Right lobe of liver (tissue), 6 donors: ENCODE data around the gene BAIAP2. TPM values are rescaled to one million over a fixed set of nuclear protein-coding genes. Genes with fewer than 3 reads are reported as not detected.

Experiments used
- ATAC-seq, 4 donors: fragments of 200-7000 bp; cut with Tn5 transposase; one replicate each; pipeline ENCODE4 v1.9.1; 2020; ENCODE audit warnings: mild to moderate bottlenecking in 4 of 4, moderate library complexity in 4 of 4
- DNase-seq, 3 donors: peaks; one replicate each; pipeline ENCODE4 v3.0.0-alpha.2; 2020
- H3K27ac ChIP-seq, 3 donors: fragments of 200-600 bp; one replicate each; pipeline ENCODE4 v1.8.0; 2022
- H3K27me3 ChIP-seq, 2 donors: fragments of 200-600 bp; one replicate each; pipeline ENCODE4 v1.8.0; 2022
- H3K36me3 ChIP-seq, 4 donors: fragments of 200-600 bp; sonication (generic) in 1 of 4; one replicate each; pipeline versions ENCODE4 v1.5.1 to v1.8.0; 2017 to 2022; ENCODE audit warnings: control low read depth in 1 of 4
- H3K4me1 ChIP-seq, 4 donors: fragments of 200-600 bp; sonication (generic) in 1 of 4; one replicate each; pipeline versions ENCODE4 v1.5.1 to v1.8.0; 2017 to 2022; ENCODE audit warnings: control low read depth in 1 of 4
- H3K4me3 ChIP-seq, 3 donors: fragments of 200-600 bp; one replicate each; pipeline ENCODE4 v1.8.0; 2022
- H3K9me3 ChIP-seq, 4 donors: fragments of 200-600 bp; sonication (generic) in 1 of 4; one replicate each; pipeline versions ENCODE4 v1.5.1 to v1.8.0; 2017 to 2022; ENCODE audit warnings: control low read depth in 1 of 4
- POLR2A ChIP-seq: fragments of 450-650 bp; IDR thresholded peaks from one replicate; pipeline ENCODE4 v1.6.1; 2017; ENCODE audit warnings: antibody characterized with exemption, mild to moderate bottlenecking
- WGBS: methylation state at CpG from one replicate; pipeline ENCODE4 v1.1.6; 2018; ENCODE audit warnings: low coverage, low lambda C conversion rate; ENCODE audit not compliant: insufficient coverage; ENCODE audit errors: missing lambda C conversion rate; 5-methylcytosine and 5-hydroxymethylcytosine counted together
- intact Hi-C, 2 donors: fragments of 100-400 bp; cut with DNase I; formaldehyde crosslinking; loops; one replicate each; pipeline versions ENCODE4 v1.11.2 to v1.14.1; 2022
- total RNA-seq, 6 experiments: library from RNA; depleted of rRNA in 2 of 6; stranded (reverse); fragments of >200 nt in 2 of 6; fragmentation: NEBNext Ultra II Directional in 3 of 6; extraction: Animal tissue kit (Norgen Biotek cat#: 25700) in 3 of 6; gene quantifications; one replicate each; pipeline versions ENCODE4 v1.1.0 to v1.2.4, GENCODE V29; 2016 to 2023
- TF ChIP-seq, protein P1 (sequence below), 4 donors: fragments of 200-600 bp in 3 of 4; fragments of 450-650 bp in 1 of 4; IDR thresholded peaks; one replicate each; pipeline versions ENCODE4 v1.5.1 to v1.8.0; 2016 to 2022; ENCODE audit warnings: antibody characterized with exemption in 4 of 4, mild to moderate bottlenecking in 2 of 4
- donor health status: DM: no; HTN: yes; CAD: no.
- donor health status: DM: no; HTN: no; CAD: no.
- donor health status: DM: no; HTN: no; CAD: no.
- donor health status: DM: no; HTN: yes; CAD: no.
- donor health status: DM: no; HTN: yes; CAD: no.

The BAIAP2 gene
- total RNA-seq, 6 experiments from 2014 or later: 46.6 to 139 (median 63.3) TPM

- no peak for ATAC-seq
- intact Hi-C loops: no loop called here
Observed at GRCh38 chr17:81158688-81159590, 124.0 kb downstream of the BAIAP2 start.

GRCh38 chr17:81159611-81160265, 124.8 kb downstream of the BAIAP2 start:
- peak in 1 of 4 donors; percentile 2 for ATAC-seq
- Histone ChIP-seq H3K9me3 (no peaks in the 10 kb centered on the region), H3K4me3 (peak overlapping the region; percentile 11 to 26 (median 16)), H3K4me1 (peaks cover 0 to under 1% (median 0%) of the 10 kb centered on the region in 4 donors), H3K27me3 (no peaks in the 10 kb centered on the region), H3K27ac (peak overlapping the region in 2 of 3 donors; percentile 33 to 38), H3K36me3 (no peaks in the 10 kb centered on the region)
- TF ChIP-seq, protein P1, sequence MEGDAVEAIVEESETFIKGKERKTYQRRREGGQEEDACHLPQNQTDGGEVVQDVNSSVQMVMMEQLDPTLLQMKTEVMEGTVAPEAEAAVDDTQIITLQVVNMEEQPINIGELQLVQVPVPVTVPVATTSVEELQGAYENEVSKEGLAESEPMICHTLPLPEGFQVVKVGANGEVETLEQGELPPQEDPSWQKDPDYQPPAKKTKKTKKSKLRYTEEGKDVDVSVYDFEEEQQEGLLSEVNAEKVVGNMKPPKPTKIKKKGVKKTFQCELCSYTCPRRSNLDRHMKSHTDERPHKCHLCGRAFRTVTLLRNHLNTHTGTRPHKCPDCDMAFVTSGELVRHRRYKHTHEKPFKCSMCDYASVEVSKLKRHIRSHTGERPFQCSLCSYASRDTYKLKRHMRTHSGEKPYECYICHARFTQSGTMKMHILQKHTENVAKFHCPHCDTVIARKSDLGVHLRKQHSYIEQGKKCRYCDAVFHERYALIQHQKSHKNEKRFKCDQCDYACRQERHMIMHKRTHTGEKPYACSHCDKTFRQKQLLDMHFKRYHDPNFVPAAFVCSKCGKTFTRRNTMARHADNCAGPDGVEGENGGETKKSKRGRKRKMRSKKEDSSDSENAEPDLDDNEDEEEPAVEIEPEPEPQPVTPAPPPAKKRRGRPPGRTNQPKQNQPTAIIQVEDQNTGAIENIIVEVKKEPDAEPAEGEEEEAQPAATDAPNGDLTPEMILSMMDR (IDR thresholded peaks at IDR 0.05): no peak
- no peak for TF ChIP-seq POLR2A
- WGBS: no CpG with 5 or more reads among the region's 25 CpGs
- DNase-seq: peak in 1 of 3 donors; percentile 24
- intact Hi-C loops: no loop called here

More at GRCh38 chr17:81158688-81159590, 124.0 kb downstream of the BAIAP2 start:
- H3K9me3 ChIP-seq: no peaks in the 10 kb centered on the region
- peak in 1 of 3 donors; percentile 18 for DNase-seq
- 94% methylated on average over 9 of the region's 43 CpGs for WGBS
- no peak overlapping the region for H3K27ac ChIP-seq
- no peaks in the 10 kb centered on the region for H3K27me3 ChIP-seq
- TF ChIP-seq, protein P1 (IDR thresholded peaks at IDR 0.05): no peak
- no peak overlapping the region for H3K4me3 ChIP-seq
- no peaks in the 10 kb centered on the region for H3K36me3 ChIP-seq
- no peaks in the 10 kb centered on the region for H3K4me1 ChIP-seq

DNA sequence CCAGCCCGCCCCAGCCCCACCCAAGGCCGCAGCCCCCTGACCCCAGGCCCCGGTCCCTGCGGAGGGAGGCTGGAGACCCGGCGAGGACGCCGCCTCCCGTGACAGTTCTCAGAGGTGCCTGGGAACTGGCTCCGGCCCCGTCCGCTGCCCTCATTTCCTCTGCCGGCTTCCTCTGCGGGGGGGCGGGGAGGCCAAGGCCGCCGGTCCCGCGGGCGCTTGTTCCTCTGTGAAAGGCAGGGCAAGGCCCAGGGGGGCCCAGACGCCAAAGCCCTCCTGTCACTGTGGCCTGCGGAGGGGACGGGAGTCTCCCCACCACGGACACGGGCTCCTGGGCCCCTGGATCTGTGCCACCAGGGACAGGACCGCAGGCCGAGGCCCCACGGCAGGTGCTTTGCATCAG, 125.4 kb downstream of the BAIAP2 start:
- peak overlapping the region in 2 of 3 donors; percentile 33 to 38 for H3K27ac ChIP-seq

DNA sequence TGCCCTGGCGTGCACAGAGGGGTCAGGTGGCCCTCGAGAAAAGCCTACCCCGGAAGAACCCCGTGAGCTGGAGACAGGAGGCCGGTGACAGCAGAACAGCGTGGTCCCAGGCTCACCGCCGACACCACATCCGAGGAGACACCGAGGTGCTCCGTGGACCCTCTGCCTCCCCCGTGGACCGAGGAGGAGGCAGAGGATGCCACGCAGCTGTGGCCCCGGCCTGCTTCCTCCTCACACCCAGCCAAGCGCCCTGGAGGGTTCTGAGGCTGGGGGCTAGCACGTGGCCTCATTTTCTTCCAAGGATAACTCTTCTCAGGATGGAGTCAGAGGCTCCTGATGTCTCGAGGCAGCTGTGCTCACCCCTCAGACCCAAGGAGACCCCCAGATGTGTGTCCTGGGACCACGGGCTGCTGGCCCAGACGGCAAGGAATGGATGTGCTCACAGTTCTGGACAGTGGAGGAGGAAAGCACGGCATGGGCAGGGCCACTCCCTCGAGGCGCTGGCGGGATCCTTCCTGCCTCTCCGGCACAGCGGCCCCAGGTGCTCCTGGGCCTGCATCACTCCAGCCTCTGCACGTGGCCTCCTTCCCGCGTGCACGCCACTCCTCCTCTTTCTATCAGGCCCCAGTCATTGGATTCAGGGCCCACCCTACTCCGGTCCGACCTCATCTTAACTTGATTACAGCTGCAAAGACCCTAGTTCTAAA, 125.9 kb downstream of the BAIAP2 start:
- TF ChIP-seq POLR2A: no peak
- TF ChIP-seq, protein P1 (IDR thresholded peaks at IDR 0.05): no peak

More for the DNA sequence above, 125.4 kb downstream of the BAIAP2 start:
- H3K4me3 ChIP-seq: peak overlapping the region; percentile 11 to 26 (median 16)
- ATAC-seq (peak; percentile 42 to 69 (median 63)), DNase-seq (peak in 1 of 3 donors; percentile 65)
- H3K36me3 ChIP-seq: no peaks in the 10 kb centered on the region
- H3K4me1 ChIP-seq: peaks cover 0 to 6% (median 0%) of the 10 kb centered on the region in 4 donors
- intact Hi-C loops: no loop called here
- H3K27me3 ChIP-seq: peaks cover 0 to 3% of the 10 kb centered on the region in 2 donors
- WGBS: no CpG with 5 or more reads among the region's 28 CpGs
- TF ChIP-seq, protein P1 (IDR thresholded peaks at IDR 0.05): no peak
- TF ChIP-seq POLR2A: no peak
- H3K9me3 ChIP-seq: no peaks in the 10 kb centered on the region

More for the DNA sequence above, 125.9 kb downstream of the BAIAP2 start:
- H3K4me3 ChIP-seq: no peak overlapping the region
- no peaks in the 10 kb centered on the region for H3K9me3 ChIP-seq
- WGBS: 76% methylated on average over 8 of the region's 32 CpGs
- H3K4me1 ChIP-seq: peaks cover 0 to 11% (median 0%) of the 10 kb centered on the region in 4 donors
- H3K27me3 ChIP-seq: peaks cover 0 to 8% of the 10 kb centered on the region in 2 donors
- H3K36me3 ChIP-seq: no peaks in the 10 kb centered on the region
- DNase-seq (peak in 1 of 3 donors; percentile 19), ATAC-seq (no peak)
- intact Hi-C loops: no loop called here
- H3K27ac ChIP-seq: no peak overlapping the region
